Choroid plexus epithelial cell (primary cell): ENCODE results near the gene CHST11.

Source experiments
- DNase-seq: peaks from one replicate; pipeline ENCODE4 v3.0.0-alpha.2; 2010; ENCODE audit warnings: low read depth
- H3K4me3 ChIP-seq: 2 replicates; pipeline ENCODE4 v1.5.1; 2011; ENCODE audit warnings: low read depth, mild to moderate bottlenecking, control low read depth, low read length, moderate library complexity
- TF ChIP-seq, protein P1 (sequence below): conservative IDR thresholded peaks from 2 replicates; pipeline ENCODE4 v1.5.1; 2011; ENCODE audit warnings: low read depth, mild to moderate bottlenecking, control low read depth, inconsistent platforms, low read length, moderate library complexity

The CHST11 gene

DNA sequence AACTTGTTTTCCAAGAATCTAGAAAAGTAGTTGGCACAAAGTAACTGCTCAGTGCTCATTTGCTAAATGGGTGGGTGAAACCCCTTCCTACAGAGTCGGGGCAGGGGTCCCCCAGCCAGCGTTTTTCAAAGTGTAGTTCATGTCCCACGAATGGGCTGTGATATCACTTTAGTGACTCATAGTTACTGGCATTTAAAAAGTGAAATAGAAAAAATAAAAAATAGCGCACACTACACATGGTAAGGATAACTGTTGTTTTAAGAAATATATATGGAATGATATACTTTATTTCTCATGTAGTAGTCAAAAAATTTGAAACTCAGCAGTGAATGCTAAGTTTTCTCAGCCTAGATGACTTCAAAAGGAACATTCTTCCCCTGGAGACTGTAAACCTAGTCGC is 250.4 kb downstream of the CHST11 start:
- no peak overlapping the region for H3K4me3 ChIP-seq
- no peak for DNase-seq
- TF ChIP-seq, protein P1, sequence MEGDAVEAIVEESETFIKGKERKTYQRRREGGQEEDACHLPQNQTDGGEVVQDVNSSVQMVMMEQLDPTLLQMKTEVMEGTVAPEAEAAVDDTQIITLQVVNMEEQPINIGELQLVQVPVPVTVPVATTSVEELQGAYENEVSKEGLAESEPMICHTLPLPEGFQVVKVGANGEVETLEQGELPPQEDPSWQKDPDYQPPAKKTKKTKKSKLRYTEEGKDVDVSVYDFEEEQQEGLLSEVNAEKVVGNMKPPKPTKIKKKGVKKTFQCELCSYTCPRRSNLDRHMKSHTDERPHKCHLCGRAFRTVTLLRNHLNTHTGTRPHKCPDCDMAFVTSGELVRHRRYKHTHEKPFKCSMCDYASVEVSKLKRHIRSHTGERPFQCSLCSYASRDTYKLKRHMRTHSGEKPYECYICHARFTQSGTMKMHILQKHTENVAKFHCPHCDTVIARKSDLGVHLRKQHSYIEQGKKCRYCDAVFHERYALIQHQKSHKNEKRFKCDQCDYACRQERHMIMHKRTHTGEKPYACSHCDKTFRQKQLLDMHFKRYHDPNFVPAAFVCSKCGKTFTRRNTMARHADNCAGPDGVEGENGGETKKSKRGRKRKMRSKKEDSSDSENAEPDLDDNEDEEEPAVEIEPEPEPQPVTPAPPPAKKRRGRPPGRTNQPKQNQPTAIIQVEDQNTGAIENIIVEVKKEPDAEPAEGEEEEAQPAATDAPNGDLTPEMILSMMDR = no peak

DNA sequence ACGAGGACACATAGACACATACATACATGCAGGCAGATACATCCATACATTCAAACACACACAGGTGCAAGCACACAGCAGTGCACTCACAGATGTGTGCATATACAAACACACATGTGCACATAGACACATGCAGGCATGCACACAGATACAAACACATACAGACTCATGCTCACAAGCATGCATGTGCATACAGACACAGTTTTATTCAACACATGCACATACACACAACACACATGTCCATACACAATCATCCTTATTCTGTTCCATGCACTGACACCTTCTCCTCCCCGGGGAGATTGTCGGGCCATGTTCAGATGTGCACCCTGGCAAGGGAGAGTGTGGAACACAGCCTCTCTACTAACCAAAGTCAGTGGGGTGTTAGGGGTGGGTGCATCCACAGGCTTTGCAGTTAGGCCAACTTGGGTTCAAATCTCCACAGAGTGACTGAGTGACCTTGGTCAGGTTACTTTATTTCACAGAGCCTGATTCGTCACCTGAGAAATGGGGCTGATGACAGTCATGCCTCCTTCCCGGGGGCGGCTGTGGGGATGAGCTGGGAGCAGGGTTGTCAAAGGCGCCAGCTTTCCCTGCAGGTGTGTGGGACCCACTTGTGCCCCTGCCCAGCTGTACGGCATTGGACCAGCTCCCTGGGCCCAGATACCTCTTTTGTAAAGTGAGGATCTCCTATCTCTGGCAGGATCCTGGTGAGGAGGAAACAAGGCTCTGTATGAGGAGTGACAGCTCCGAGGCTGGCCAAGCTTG is 251.2 kb downstream of the CHST11 start:
- H3K4me3 ChIP-seq = no peak overlapping the region
- TF ChIP-seq, protein P1 = no peak
- no peak for DNase-seq

DNA sequence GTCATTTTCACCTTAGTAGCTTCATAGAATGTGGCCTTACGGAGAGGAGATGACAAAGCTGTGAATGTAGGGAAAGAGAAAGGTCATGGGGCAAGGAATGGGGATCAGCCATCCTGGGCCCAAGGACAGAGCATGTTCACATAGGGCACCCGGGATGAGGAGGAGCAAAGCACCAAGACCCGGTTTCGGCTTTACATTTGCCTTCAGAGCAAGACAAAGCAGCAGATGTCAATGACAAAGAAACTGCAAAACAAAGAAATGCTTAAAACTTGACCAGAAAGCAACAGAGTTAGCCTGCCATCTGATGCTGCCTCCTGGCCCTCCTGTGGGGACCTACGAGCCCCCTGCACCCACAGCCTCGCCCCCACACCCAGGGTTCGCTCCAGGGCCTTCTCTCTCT is 252.1 kb downstream of the CHST11 start:
- TF ChIP-seq, protein P1 = no peak

DNA sequence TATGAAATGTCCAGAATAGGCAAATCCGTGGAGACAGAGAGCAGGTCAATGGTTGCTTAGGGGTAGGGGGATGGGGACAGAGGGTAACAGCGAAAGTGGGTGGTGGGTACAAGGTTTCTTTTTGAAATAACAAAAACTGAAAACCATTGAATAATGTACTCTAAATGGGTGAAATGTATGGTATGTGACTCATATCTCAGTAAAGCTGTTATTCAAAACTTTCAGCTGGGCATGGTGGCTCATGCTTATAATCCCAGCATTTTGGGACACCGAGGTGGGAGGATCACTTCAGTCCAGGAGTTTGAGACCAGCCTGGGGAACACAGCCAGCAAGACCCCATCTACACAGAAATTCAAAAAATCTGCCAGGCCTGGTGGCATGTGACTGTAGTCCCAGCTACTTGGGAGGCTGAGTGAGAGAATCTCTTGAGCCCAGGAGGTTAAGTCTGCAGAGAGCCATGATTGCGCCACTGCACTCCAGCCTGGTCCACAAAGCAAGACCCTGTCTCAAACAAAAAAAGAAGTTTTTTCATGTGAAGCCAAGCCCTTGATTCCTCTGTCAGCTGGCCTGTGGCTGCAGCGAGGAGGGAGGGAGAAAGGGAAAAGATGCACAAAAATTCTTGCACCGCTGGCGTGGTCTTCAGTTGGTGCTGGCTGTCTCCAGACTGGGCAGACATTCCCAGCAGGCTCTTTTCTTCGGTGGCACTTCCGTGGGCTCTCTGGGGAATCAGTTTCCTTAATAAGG is 253.1 kb downstream of the CHST11 start:
- H3K4me3 ChIP-seq = no peak overlapping the region
- TF ChIP-seq, protein P1 = no peak
- DNase-seq = peak; percentile 28

More for the DNA sequence above, 252.1 kb downstream of the CHST11 start:
- H3K4me3 ChIP-seq = no peak overlapping the region
- no peak for DNase-seq

DNA sequence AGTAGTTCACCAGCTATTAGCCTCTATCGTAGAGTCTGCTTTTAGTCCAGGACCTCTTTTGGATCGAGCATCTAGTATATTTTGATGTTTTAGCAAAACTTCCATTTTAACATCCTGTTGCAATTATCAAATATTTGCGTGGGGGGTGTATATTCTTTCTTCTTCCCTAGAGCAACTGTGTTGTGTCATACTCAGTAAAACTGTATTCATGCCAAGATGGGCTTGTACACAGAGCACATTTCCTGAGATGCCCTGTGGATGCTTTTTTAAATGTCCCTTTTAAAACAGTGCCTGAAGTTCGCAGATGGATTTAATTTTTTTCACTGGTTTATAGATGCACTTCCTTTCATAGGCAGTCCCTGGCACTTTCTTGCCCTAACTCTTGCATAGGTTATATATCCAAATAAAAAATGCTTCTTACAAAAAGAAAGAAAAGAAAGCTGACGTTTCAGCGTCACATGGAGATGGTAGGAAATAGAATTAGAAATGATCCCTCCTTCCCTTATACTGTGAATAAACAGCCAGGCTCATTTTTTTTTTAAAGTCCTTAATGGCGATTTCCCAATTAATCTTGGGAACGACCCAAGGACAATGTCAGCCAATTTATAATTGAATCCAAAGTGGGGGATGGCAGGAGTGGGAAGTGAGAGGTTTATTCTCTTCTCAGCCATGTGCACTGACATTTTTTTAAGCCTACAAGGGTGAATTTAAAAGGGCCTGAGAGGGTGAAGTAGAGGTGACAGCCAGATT is 254.4 kb downstream of the CHST11 start:
- no peak overlapping the region for H3K4me3 ChIP-seq
- DNase-seq = peak; percentile 74
- TF ChIP-seq, protein P1 = no peak

DNA sequence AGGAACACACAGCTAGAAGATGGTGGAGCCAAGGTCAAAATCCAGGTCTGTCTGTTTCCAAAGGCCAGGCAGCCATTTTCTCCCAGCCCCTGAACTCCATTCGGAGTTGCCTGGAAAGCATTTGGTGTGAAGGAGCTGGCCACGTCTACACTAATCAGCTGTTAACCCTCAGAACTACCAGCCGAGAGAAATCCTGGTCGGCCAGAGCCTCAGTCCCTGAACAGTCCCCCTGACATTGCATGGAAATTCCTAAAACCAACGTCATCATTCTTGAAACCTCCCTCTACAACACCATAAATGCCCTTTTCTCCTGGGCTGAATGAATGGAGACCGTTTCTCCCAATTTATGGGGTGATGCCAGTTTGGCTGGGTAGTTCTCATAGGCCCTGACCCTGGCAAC is 255.7 kb downstream of the CHST11 start:
- TF ChIP-seq, protein P1 = no peak
- no peak for DNase-seq
- no peak overlapping the region for H3K4me3 ChIP-seq
